Suprapubic skin (tissue), 3 donors: ENCODE measurements around the gene PLEKHH1.

Experiments
- POLR2A ChIP-seq, 2 donors: fragments of 450-650 bp; IDR thresholded peaks; one replicate each; pipeline ENCODE4 v1.6.1; 2017; ENCODE audit warnings: antibody characterized with exemption in 2 of 2, mild to moderate bottlenecking in 2 of 2, moderate library complexity in 2 of 2
- TF ChIP-seq, protein P1 (sequence below), 2 donors: fragments of 200-600 bp in 1 of 2; fragments of 450-650 bp in 1 of 2; sonication (generic) in 1 of 2; IDR thresholded peaks; one replicate each; pipeline ENCODE4 v1.5.1; 2016 to 2019; ENCODE audit warnings: antibody characterized with exemption in 2 of 2, mild to moderate bottlenecking in 1 of 2, moderate library complexity in 1 of 2

- no peak for TF ChIP-seq POLR2A (IDR thresholded peaks at IDR 0.05)
- TF ChIP-seq, protein P1, sequence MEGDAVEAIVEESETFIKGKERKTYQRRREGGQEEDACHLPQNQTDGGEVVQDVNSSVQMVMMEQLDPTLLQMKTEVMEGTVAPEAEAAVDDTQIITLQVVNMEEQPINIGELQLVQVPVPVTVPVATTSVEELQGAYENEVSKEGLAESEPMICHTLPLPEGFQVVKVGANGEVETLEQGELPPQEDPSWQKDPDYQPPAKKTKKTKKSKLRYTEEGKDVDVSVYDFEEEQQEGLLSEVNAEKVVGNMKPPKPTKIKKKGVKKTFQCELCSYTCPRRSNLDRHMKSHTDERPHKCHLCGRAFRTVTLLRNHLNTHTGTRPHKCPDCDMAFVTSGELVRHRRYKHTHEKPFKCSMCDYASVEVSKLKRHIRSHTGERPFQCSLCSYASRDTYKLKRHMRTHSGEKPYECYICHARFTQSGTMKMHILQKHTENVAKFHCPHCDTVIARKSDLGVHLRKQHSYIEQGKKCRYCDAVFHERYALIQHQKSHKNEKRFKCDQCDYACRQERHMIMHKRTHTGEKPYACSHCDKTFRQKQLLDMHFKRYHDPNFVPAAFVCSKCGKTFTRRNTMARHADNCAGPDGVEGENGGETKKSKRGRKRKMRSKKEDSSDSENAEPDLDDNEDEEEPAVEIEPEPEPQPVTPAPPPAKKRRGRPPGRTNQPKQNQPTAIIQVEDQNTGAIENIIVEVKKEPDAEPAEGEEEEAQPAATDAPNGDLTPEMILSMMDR (IDR thresholded peaks at IDR 0.05): no peak
These were observed 19.4 kb upstream of the PLEKHH1 start for GRCh38 chr14:67513631-67514108.
